Transverse colon (tissue), 4 donors: ENCODE data around the gene PRKCA.

Source experiments
- CTCF ChIP-seq, 5 experiments: fragments of 200-600 bp in 3 of 5; fragments of 450-650 bp in 2 of 5; sonication (generic) in 3 of 5; IDR thresholded peaks; 1 replicate in 2 of 5; 2 replicates in 3 of 5; pipeline ENCODE4 v1.5.1; 2016 to 2017; ENCODE audit warnings: antibody characterized with exemption in 5 of 5, inconsistent platforms in 3 of 5, mild to moderate bottlenecking in 2 of 5, moderate library complexity in 1 of 5
- EP300 ChIP-seq: sonication (generic); formaldehyde crosslinking; IDR thresholded peaks from one replicate; pipeline ENCODE4 v1.6.1; 2017; ENCODE audit warnings: antibody characterized with exemption, low read depth
- POLR2A ChIP-seq: fragments of 450-650 bp; IDR thresholded peaks from one replicate; pipeline ENCODE4 v1.6.1; 2016; ENCODE audit warnings: antibody characterized with exemption, mild to moderate bottlenecking, moderate library complexity
- POLR2AphosphoS5 ChIP-seq, 3 donors: sonication (generic); formaldehyde crosslinking; IDR thresholded peaks; one replicate each; pipeline ENCODE4 v1.6.1; 2016; ENCODE audit warnings: antibody characterized with exemption in 3 of 3

GRCh38 chr17:66655861-66656260 is 353.4 kb downstream of the PRKCA start:
- TF ChIP-seq POLR2A (no peak), EP300 (no peak), CTCF (IDR thresholded peaks at IDR 0.05) (no peak), POLR2AphosphoS5 (IDR thresholded peaks at IDR 0.05) (no peak)
